Measurements from ENCODE around the gene SGIP1.

- TF ChIP-seq POLR2A (IDR thresholded peaks at IDR 0.05) (no peak), POLR2AphosphoS5 (IDR thresholded peaks at IDR 0.05) (no peak), CTCF (IDR thresholded peaks at IDR 0.05) (no peak)
Measured at GRCh38 chr1:66779475-66780078, 245.6 kb downstream of the SGIP1 start.
